ENCODE data around the gene NIT1.

The NIT1 gene

GRCh38 chr1:161119092-161119903 is 1.4 kb downstream of the NIT1 start:
- peak; percentile 39 for TF ChIP-seq CTCF (IDR thresholded peaks at IDR 0.05; ENCODE audit: control insufficient read depth, insufficient read depth, low read depth, low read length, missing control alignments)
- DNase-seq (ENCODE audit: low read depth) = no peak
- H3K4me3 ChIP-seq (ENCODE audit: control insufficient read depth, low read depth, low read length) = no peak overlapping the region

- no peak for DNase-seq (ENCODE audit: low read depth)
- H3K4me3 ChIP-seq (ENCODE audit: control insufficient read depth, low read depth, low read length) = no peak overlapping the region
- TF ChIP-seq CTCF (IDR thresholded peaks at IDR 0.05; ENCODE audit: control insufficient read depth, insufficient read depth, low read depth, low read length, missing control alignments) = no peak
Measured at GRCh38 chr1:161121042-161121650, 3.2 kb downstream of the NIT1 start.

- no peak overlapping the region for H3K4me3 ChIP-seq (ENCODE audit: control insufficient read depth, low read depth, low read length)
- TF ChIP-seq CTCF (IDR thresholded peaks at IDR 0.05; ENCODE audit: control insufficient read depth, insufficient read depth, low read depth, low read length, missing control alignments) = no peak
- DNase-seq (ENCODE audit: low read depth) = no peak
Measured at GRCh38 chr1:161121834-161122233, 3.9 kb downstream of the NIT1 start.

- H3K4me3 ChIP-seq (ENCODE audit: control insufficient read depth, low read depth, low read length) = no peak overlapping the region
- DNase-seq (ENCODE audit: low read depth) = no peak
- no peak for TF ChIP-seq CTCF (IDR thresholded peaks at IDR 0.05; ENCODE audit: control insufficient read depth, insufficient read depth, low read depth, low read length, missing control alignments)
Measured at GRCh38 chr1:161122967-161123366, 5.1 kb downstream of the NIT1 start.

- no peak for TF ChIP-seq CTCF (IDR thresholded peaks at IDR 0.05; ENCODE audit: control insufficient read depth, insufficient read depth, low read depth, low read length, missing control alignments)
- no peak overlapping the region for H3K4me3 ChIP-seq (ENCODE audit: control insufficient read depth, low read depth, low read length)
- no peak for DNase-seq (ENCODE audit: low read depth)
Measured at GRCh38 chr1:161127649-161128048, 9.7 kb downstream of the NIT1 start.

GRCh38 chr1:161128591-161129420 is 10.9 kb downstream of the NIT1 start:
- no peak for DNase-seq (ENCODE audit: low read depth)
- no peak for TF ChIP-seq CTCF (IDR thresholded peaks at IDR 0.05; ENCODE audit: control insufficient read depth, insufficient read depth, low read depth, low read length, missing control alignments)
- no peak overlapping the region for H3K4me3 ChIP-seq (ENCODE audit: control insufficient read depth, low read depth, low read length)

All from AG09309 (cell line).